HG03521 (cell line): ENCODE measurements around the gene RHPN2.
"Not testable (repeated sequence)": the region's sequence is repeated elsewhere in the genome, so short reads cannot be mapped to it uniquely, and the experiment has no call there.

Experiments used
- ATAC-seq: cut with Tn5 transposase; IDR thresholded peaks from one replicate; pipeline ENCODE4 v1.9.1; 2021; ENCODE audit warnings: mild to moderate bottlenecking, moderate library complexity; ENCODE audit not compliant: unreplicated experiment

Gene RHPN2

DNA sequence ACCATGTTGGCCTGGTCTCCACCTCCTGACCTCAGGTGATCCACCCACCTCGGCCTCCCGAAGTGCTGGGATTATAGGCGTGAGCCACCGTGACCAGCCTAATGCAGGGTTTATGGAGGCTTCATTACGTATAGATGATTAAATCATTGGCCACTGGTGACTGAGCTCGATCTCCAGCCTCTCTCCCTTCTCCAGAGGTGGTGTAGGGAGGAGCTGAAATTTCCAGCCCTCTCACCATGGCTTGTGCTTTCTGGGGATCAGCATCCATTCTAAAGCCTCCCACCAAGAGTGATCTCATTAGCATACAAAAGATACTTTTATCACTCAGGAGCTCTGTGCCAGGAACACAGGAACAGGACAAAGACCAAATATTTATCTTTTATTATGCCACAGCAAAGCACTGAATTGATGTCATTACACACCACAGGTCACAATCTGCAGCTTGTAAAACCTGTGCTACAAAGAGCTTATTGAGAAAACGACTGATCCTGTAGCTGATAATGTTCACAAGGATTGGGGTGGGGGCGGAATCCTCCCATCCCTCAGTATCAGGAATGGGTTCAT lies 32.4 kb downstream of the RHPN2 start:
- ATAC-seq = no peak

DNA sequence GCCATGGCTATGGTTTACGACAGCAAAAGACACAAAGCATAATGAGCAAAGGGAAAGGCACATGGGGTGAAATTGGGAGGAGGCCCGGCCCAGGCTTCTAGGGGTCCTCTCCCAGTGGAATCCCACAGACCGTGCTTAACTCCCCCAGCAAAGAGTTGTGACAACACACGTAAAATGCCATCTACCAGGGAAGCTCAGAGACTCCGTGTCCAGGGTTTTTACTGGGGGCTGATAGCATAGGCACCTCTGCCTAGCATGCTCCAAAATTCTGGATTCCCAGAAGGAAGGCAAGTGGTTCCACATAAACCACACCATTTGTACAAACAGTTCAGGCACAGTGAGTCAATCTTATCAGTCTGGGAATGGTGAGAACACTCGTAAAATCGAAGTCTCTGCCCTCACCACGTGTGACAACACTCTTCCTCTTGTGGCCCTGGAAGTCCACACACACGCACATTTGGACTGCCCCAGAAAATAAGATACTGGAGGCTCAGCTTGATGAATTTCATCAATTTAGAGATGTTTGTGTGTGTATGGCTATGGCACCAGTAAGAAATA lies 34.9 kb downstream of the RHPN2 start:
- no peak for ATAC-seq

DNA sequence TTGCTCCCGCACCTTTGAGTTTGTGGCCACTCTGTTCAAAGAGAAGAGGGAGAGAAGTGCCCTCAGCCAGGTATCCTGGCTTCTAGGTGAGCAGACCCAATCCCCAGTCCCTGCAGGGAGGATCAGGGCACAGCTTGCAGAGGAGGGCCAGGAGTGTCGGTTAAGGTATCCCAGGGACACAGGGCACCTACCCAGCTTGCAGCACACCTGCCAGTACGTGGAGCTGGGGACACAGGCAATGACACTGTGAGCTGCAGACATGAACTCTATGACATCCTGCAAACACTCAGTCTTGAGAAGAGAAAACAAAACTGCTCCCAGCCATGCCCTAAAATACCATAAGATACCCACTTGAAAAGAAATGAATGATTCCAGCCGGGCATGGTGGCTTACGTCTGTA lies 38.1 kb downstream of the RHPN2 start:
- ATAC-seq = not testable (repeated sequence)

DNA sequence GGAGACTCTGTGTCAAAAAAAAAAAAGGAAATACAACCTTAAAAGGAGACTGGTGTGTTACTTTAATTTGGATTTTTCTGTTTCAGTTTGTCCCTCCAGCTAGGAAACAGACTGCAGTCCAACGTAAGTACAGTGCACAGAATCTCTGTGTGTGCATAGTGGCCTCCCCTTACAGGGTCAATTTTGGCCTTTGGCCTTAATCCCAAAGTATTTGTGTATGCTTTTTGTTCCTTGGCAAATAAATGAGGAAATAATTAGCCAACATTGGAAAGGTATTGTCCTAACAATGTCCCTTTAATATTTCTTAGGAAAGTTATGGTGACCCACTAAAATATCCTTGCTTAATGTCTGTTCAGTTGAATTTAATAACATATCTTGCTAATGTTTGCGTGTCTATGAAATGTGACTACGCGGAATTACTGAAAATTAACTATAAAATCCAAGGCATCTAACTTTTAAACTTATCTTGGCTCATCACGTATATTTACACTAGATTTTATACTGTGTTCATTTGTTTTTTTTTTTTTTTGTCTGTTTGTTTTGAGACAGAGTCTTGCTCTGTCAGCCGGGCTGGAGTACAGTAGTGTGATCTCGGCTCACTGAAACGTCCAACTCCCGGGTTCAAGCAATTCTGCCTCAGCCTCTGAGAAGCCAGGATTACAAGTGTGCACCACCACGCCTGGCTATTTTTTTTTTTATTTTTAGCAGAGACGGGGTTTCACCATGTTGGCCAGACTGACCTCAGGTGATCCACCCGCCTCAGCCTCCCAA lies 39.0 kb downstream of the RHPN2 start:
- not testable (repeated sequence) for ATAC-seq

DNA sequence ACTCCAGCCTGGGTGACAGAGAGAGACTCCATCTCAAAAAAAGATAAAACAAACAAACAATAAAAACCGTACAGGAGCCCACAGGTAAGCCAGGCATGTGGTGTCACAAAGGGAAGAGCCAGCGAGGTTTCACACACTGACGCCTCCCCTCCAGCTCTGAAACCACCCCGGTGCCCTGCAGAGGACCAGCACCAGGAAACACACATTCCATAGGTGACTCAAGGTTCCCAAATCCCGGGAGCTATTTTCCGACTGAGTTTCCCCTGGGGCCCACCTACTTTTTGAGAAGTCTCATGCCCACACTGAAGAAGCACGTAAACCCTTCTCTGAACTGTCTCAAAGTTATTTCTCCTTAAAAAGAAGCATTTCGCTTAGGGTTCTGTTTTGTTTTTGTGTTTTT lies 40.3 kb downstream of the RHPN2 start:
- no peak for ATAC-seq

DNA sequence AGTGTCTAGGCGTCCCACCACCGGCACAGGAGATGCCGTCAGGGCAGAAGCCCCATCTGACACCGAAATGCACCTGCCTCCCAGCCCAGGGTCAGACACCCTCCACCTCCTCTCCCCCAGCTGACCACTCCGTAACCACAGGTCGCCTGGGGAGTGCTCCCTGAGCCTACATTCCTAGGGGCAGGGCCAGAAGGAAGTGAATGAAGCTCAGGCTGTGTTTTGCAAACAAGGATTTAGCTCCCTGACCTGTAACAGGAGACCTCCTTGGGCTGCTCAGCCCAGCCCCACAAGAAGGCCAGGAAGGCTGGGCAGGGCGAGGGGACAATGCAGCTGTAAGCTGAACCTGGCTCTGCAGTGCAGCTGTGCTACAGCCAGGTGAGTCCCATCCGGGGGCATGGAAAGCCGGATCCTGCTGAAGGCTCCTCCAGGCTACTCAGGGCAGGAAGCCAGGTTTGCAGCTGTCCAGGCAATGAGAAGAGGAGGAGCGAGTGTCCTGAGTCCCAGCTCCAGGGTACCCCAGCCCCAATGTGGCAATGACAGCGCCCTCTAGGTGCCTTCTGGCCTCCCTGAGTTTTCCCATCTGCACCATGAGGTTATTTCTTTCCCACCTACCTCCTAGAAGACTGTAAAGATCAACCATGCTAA lies 42.1 kb downstream of the RHPN2 start:
- ATAC-seq = no peak

DNA sequence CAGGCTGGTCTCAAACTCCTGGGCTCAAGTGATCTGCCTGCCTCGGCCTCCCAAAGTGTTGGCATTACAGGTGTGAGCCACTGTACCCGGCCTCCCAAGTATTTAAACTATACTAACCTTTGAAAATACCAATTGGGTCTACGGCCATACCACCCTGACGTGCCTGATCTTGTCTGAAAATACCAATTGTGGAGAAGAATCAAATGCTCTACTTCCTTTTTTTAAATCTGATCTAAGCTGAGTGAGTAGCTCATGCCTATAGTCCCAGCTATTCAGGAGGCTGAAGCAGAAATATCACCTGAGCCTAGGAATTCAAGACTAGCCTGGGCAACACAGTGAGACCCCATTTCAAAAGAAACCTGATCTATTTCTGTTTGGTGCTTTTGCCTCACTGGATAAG lies 53.8 kb downstream of the RHPN2 start:
- ATAC-seq = not testable (repeated sequence)

DNA sequence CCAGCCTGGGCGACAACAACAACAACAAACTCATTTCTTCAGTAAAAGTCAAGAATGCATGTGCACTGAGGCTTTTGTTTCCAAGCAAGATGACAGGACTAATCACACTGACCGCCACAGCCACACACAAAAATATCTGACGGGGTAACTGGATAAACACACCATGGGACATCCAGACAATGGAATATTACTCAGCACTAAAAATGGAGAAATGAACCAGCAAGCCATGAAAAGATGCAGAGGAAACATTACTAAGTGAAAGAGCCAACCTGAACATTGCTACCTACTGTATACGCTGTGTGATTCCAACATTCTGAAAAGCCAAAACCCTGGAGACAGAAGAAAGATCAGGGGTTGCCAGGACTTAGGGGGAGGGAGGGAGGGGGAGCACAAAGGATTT lies 56.0 kb downstream of the RHPN2 start:
- no peak for ATAC-seq

DNA sequence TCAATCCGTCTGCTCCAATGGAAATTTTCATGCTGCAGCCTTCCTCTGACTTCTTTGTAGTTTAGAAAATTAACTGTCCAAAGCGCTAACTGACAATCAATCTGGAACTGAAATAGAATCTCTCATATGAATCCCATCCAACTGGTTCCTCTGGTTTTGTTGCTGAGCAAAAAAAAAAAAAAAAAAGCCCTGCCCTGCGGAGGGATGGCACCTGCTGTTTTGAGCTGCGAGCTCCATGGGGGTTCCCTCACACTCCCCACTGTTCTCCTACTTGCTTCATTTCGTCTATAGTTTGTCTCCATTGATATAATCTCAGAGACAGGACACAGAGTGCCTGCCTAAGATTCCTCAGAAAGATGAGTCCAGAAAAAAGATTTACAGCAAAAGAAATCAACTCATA lies 59.2 kb downstream of the RHPN2 start:
- no peak for ATAC-seq

DNA sequence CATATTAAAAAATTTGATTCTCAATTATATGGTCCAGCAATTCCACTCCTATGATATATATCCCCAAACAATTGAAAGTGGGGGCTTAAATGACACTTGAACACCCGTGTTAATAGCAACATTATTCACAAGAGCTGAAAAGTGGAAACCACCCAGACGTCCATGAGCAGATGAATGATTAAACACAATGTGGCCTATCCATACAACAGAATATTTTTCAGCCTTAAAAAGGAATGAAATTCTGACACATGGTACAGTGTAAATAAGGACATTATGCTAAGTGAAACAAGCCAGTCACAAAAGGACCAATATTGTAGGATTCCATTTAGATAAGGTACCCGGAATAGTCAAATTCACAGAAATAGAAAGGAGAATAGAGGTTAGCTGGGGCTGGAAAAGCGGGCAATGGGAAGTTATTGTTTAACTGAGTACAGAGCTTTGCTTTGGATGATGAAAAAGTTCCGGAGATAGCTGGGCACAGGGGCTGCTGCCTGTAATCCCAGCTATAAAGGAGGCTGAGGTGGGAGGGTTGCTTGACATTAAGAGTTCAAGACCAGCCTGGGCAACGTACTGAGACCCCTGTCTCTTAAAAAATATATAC lies 61.2 kb downstream of the RHPN2 start:
- not testable (repeated sequence) for ATAC-seq

DNA sequence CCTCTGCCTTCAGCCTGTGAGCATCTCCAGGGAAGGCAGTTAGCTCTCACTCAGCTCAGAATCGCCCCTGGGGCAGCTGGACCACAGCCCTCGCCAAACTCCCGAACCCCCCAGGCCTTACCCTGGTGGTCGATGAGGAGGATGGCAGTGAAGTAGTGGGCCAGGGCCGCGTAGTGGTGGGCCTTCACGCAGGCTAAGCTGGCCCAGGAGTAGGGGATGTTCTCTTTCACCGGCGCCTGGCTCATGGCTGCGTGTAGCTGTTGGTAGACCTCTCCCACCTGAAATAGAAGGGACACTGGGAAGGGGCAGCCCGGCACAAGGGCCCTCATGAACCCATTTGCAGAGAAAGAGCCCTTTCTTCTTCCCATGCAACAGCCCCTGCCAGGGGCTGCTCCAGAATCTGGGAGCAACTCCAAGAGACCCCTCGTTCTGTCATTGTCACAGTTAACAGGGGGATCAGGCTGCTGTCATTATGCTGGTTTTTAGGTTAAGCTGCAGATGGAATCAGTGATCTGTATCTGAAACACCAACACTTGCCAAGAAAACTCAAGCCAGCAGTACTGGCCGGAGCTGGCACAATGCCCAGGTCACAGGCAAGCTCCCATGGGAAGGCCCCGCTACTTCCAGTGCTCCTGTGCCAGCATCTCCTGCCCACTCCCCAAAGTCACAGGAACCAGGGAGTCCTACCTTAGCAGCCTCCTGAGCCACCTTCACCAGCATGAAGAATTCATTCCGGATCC lies 62.4 kb downstream of the RHPN2 start:
- ATAC-seq = not testable (repeated sequence)

DNA sequence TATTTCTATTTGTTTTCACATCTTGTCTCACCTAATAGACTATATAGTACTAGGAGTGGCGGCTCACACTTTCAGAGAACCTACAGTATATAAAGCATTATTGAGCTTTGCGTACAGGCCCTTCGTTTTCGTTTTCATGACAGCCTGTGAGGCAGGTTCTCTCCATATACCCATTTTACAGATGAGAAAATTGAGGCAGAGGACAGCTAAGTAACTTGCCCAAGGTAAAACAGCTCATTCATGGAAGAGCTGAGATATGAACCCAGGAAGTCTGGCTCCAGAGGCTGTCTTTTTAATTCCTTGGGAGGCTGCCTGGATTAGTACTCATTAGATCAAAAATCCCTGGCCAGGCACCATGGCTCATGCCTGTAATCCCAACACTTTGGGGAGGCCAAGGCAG lies 63.8 kb downstream of the RHPN2 start:
- no peak for ATAC-seq

DNA sequence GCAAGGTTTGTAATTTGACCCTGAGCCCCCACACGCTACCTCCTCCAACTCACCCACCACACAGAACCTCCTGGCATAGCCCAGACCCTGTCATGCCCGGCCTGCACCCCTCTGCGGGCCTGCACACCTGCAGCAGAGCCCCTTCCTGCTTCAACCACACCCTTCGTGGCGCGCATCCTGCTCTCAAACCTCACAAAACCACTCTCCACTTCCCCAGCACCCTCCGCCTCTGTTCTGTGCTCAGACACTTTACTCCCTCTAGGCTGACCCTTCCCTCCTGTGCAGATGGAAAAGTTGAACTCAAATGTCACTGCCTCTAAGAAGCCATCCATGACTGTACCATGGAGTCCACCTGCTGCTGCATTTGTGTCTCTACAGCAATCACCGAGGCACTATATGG lies 64.2 kb downstream of the RHPN2 start:
- ATAC-seq = no peak

DNA sequence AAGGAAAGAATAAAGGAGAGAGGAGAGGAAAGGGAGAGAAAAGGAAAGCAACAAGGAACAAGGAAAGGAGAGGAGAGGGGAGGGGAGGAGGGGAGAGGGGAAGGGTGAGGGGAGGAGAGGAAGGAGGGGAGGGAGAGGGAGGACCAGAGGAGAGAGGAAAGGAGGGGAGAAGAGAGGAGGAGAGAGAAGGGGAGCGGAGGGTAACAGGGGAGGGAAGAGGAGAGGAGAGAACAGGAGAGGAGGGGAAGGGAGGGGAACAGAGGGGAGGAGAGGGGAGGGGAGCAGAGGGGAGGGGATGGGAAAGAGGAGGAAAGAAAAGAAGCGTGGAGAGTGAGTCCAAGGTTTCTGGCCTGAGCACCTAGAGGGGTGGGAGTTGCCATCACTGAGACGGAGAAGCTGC lies 66.0 kb downstream of the RHPN2 start:
- ATAC-seq = no peak

DNA sequence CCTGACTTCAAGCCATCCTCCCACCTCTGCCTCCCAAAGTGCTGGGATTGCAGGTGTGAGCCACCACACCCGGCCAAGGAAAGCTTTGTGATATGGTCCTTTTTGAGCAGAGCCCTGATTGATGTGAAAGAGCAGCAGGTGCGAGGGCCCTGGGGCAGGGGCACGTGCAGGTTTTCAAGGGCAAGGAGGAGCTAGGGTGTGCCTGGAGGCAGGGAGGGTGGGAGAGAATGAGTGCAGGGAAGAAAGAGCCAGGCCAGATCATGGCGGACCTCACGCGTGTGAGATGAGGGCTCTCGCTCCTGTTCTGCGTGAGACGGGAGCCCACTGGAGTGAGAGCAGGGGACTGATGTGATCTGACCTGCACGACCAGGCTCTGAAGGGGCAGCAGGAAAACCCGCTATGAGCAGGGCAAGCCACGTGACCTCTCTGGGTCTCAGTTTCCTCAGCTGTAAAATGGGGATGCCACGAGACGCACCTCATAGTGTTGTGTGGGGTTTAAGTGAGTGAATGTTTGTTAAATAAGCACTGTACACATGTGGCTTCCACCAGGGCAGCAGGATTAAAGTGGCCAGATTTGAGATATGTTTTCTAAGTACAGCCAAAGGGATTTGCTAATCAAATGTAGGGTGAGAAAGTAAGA lies 66.9 kb downstream of the RHPN2 start:
- ATAC-seq = no peak

DNA sequence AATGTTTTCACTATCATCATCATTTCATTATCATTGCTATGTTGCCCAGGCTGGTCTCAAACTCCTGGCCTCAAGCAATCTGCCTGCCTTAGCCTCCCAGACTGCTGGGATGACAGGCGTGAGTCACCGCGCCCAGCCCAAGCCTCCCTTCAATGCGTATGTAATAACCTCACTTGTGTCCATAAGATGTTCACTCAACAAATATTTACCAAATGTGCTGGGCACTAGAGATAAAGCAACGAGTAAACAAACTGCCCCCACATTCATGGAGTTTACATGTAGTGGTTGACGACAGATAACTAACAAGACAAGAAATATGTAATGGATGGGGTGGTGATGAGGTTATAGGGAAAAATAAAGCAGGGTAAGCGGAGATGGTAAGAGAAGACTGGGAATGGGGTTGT lies 67.6 kb downstream of the RHPN2 start:
- ATAC-seq = not testable (repeated sequence)

DNA sequence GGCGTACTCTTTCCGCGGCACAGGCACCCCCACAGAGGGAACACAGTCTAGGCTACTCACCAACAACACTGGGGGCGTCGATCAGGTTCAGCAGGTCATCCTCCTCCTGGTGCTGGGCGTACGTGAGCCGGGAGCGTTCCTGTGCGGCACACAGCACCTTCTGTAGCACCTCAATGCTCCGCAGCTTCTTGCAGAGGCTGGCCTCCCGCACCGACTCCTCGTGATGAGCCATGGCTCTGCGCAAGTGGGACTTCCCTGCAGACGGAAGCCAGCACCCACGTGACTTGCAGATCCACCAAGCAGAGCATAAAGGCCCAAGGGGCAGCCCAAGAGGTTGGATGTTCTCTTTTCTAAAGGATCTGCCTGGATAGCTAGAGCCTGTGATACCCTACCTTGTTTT lies 68.7 kb downstream of the RHPN2 start:
- ATAC-seq = not testable (repeated sequence)

DNA sequence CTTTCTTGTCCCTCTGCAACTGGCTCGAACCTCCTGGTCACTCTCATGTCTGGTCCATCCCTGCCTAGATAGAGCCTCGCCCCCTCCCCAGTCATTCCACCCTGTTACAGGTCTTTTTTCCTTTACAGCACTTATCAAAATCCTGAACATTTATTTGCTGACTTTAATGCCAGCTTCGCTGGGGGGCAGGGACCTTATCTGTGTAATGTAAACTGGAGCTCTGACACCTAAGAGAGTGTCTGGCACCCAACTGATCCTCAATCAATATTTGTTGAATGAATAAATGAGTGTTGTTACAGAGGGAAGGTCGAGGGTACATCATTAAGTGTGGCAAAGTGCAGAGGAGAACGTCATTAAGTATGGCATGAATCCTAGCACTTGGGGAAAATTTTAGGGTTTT lies 76.0 kb downstream of the RHPN2 start:
- no peak for ATAC-seq

DNA sequence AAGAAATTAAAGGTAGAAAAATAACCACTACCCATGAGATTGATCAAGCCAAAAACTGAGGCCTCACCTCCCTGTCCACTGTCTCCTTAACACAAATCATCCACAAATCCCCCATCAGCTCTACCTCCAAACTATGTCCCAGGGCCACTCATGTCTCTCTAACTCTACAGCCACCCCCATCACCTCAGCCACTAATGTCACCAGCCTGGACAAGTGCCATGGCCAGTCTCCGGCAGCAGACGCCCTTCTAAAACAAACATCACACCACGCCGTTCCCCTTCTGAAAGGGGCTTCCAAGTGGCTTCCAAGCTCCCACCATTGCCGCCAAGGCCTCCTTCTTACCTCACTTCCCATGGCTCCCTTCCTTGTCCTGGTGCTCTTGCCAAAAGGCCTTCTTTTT lies 76.4 kb downstream of the RHPN2 start:
- ATAC-seq = not testable (repeated sequence)

DNA sequence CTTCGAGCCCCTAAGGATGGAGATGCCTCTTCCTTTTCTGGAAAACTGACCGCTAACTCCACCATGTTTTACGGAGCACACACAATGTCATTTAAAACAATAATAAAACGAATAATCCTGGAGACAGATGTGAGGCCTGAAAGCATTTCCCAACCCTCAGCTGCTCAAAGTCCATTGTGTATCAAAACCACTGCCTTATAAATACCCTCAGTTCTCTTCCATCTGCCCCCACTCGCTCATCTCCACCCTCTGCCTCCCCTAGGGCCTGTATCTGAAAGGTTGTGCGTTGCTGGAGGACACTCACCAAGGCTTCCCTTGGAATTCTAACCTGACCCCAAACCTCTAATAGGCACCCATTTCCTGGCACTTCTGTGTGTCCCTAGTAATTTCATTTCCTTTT lies 82.2 kb downstream of the RHPN2 start:
- ATAC-seq = not testable (repeated sequence)
